Sigmoid colon (tissue), 7 donors: Measurements from ENCODE around the gene PDGFRB. TPM values are rescaled to one million over a fixed set of nuclear protein-coding genes. Genes with fewer than 3 reads are reported as not detected.
A peak's percentile ranks its signal among the peaks of the same experiment; 100 is the strongest.

Experiments used
- DNase-seq: peaks from one replicate; pipeline ENCODE4 v3.0.0-alpha.2; 2019
- H3K27ac ChIP-seq, 4 donors: fragments of 200-600 bp; sonication (generic); one replicate each; pipeline ENCODE4 v1.5.1; 2016 to 2019; ENCODE audit warnings: mild to moderate bottlenecking in 1 of 4
- H3K27me3 ChIP-seq, 3 donors: fragments of 200-600 bp; sonication (generic); one replicate each; pipeline ENCODE4 v1.5.1; 2019; ENCODE audit warnings: mild to moderate bottlenecking in 1 of 3
- H3K36me3 ChIP-seq, 4 donors: fragments of 200-600 bp; sonication (generic); one replicate each; pipeline ENCODE4 v1.5.1; 2016 to 2019
- H3K4me1 ChIP-seq, 4 donors: fragments of 200-600 bp; sonication (generic); one replicate each; pipeline ENCODE4 v1.5.1; 2017 to 2019
- H3K4me3 ChIP-seq, 4 donors: fragments of 200-600 bp; sonication (generic); one replicate each; pipeline ENCODE4 v1.5.1; 2017 to 2019; ENCODE audit warnings: mild to moderate bottlenecking in 2 of 4, moderate library complexity in 1 of 4
- H3K9me3 ChIP-seq, 4 donors: fragments of 200-600 bp in 3 of 4; sonication (generic) in 3 of 4; one replicate each; pipeline versions ENCODE4 v1.5.1 to v1.6.1; 2013 to 2019
- EP300 ChIP-seq, 4 donors: sonication (generic); formaldehyde crosslinking; IDR thresholded peaks; one replicate each; pipeline ENCODE4 v1.6.1; 2017; ENCODE audit warnings: antibody characterized with exemption in 4 of 4
- POLR2A ChIP-seq, 2 donors: fragments of 450-650 bp; IDR thresholded peaks; one replicate each; pipeline ENCODE4 v1.6.1; 2016; ENCODE audit warnings: antibody characterized with exemption in 2 of 2, mild to moderate bottlenecking in 2 of 2, moderate library complexity in 2 of 2
- POLR2AphosphoS5 ChIP-seq, 4 donors: sonication (generic); formaldehyde crosslinking; IDR thresholded peaks; one replicate each; pipeline ENCODE4 v1.6.1; 2017; ENCODE audit warnings: antibody characterized with exemption in 4 of 4
- WGBS, 2 donors: extraction: QIAGEN DNeasy Blood & Tissue Kit; methylation state at CpG; one replicate each; pipeline ENCODE4 v1.1.7; 2013; 5-methylcytosine and 5-hydroxymethylcytosine counted together
- intact Hi-C: fragments of 100-400 bp; cut with DNase I; formaldehyde crosslinking; loops from one replicate; pipeline ENCODE4 v1.15.1; 2023
- polyA plus RNA-seq, 3 donors: library from polyadenylated mRNA; stranded (reverse); fragments of 200-250 nt; gene quantifications; one replicate each; pipeline ENCODE4 v1.2.3, GENCODE V29; 2013
- total RNA-seq, 4 donors: library from RNA; depleted of rRNA; stranded (reverse); fragments of >200 nt; gene quantifications; one replicate each; pipeline ENCODE4 v1.1.0, GENCODE V29; 2016
- TF ChIP-seq, protein P1 (sequence below), 4 experiments: fragments of 450-650 bp in 3 of 4; fragments of 200-600 bp in 1 of 4; IDR thresholded peaks; one replicate each; pipeline ENCODE4 v1.5.1; 2016 to 2019; ENCODE audit warnings: antibody characterized with exemption in 4 of 4, mild to moderate bottlenecking in 3 of 4, moderate library complexity in 2 of 4
- donor health status: healthy with polysubstance abuse.
- donor health status: Bipolar disorder and iron deficiency.
- donor health status: healthy.

PDGFRB gene
- total and polyA plus RNA-seq, 7 donors, result 3.9 to 104 (median 54.9) TPM

DNA sequence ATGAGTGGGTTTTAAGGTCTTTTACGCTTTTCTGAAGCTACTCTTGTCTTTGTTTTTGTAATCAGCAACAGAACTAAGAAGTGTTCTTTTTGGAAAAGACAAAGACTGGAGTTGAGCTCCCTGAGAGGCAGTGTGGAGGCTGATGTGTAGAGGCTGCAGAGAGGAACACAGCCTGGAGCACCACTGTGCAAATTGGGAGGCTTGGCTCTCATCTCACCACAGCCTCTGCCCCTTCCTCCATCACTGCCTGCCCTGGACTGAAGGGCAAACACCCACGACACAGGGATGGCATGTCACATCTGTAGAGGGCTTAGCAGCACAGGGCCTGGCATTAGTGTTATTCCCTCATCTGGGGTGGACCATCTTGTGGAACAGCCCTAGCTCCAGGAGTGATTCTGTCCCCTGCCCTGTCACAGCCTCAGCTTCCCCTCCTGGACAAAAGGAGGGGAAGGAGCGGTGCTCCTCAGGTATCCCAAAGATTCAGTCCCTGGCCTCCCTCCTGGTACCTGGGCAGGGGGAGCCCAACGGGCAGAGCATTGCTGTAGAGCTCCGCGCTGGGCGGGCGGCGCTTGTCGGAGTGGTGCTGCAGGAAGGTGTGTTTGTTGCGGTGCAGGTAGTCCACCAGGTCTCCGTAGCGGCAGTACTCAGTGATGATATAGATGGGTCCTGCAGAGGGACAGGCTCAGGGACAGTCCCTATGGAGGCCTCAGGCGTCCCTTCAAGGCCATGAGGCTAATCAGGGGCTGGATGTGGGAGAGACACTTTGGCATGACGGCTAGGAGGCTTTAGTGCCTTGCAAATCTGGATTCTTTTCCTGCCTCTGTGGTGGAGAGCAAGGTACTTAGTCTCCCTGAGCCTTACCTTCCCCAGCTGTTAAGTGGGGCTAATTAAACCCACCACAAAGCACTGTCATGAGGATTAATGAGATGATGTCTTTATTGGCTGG, 32.8 kb downstream of the PDGFRB start:
- DNase-seq, result no peak
- intact Hi-C loops, result no loop called here
- TF ChIP-seq POLR2A (IDR thresholded peaks at IDR 0.05) (no peak), EP300 (IDR thresholded peaks at IDR 0.05) (no peak), POLR2AphosphoS5 (IDR thresholded peaks at IDR 0.05) (no peak)
- TF ChIP-seq, protein P1, sequence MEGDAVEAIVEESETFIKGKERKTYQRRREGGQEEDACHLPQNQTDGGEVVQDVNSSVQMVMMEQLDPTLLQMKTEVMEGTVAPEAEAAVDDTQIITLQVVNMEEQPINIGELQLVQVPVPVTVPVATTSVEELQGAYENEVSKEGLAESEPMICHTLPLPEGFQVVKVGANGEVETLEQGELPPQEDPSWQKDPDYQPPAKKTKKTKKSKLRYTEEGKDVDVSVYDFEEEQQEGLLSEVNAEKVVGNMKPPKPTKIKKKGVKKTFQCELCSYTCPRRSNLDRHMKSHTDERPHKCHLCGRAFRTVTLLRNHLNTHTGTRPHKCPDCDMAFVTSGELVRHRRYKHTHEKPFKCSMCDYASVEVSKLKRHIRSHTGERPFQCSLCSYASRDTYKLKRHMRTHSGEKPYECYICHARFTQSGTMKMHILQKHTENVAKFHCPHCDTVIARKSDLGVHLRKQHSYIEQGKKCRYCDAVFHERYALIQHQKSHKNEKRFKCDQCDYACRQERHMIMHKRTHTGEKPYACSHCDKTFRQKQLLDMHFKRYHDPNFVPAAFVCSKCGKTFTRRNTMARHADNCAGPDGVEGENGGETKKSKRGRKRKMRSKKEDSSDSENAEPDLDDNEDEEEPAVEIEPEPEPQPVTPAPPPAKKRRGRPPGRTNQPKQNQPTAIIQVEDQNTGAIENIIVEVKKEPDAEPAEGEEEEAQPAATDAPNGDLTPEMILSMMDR (IDR thresholded peaks at IDR 0.05), result no peak
- Histone ChIP-seq H3K4me1 (no peaks in the 10 kb centered on the region), H3K27ac (no peak overlapping the region), H3K36me3 (peaks cover 8 to 91% (median 44%) of the 10 kb centered on the region in 4 donors), H3K4me3 (no peak overlapping the region), H3K9me3 (no peaks in the 10 kb centered on the region), H3K27me3 (no peaks in the 10 kb centered on the region)
- WGBS, 2 donors, result 86 to 92% methylated on average over 15 of the region's 15 CpGs

DNA sequence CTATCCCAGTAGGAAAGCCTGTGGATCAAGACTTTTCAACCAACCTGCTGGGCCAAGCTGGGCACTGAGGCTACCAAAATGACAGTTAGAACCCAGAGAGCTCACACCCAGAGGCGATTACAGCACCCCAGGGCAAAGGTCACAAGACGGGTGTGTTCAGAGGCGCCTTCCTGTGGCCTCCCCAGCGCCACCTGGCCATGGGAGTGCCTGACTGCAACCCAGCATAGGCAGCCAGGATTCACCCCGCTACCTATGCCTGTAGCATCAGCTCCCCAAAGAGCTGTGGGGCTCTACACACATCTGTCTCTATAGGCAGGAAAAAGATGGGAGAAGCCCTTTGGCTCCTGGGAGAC, 33.5 kb downstream of the PDGFRB start:
- no peak for DNase-seq
- intact Hi-C loops, result no loop called here
- Histone ChIP-seq H3K27ac (no peak overlapping the region), H3K4me1 (no peaks in the 10 kb centered on the region), H3K4me3 (no peak overlapping the region), H3K36me3 (peaks cover 8 to 97% (median 44%) of the 10 kb centered on the region in 4 donors), H3K27me3 (no peaks in the 10 kb centered on the region), H3K9me3 (no peaks in the 10 kb centered on the region)
- WGBS, 2 donors, result 17 to 53% methylated on average over 5 of the region's 5 CpGs
- TF ChIP-seq, protein P1 (IDR thresholded peaks at IDR 0.05), result no peak
- TF ChIP-seq EP300 (IDR thresholded peaks at IDR 0.05) (no peak), POLR2A (IDR thresholded peaks at IDR 0.05) (no peak), POLR2AphosphoS5 (IDR thresholded peaks at IDR 0.05) (no peak)

DNA sequence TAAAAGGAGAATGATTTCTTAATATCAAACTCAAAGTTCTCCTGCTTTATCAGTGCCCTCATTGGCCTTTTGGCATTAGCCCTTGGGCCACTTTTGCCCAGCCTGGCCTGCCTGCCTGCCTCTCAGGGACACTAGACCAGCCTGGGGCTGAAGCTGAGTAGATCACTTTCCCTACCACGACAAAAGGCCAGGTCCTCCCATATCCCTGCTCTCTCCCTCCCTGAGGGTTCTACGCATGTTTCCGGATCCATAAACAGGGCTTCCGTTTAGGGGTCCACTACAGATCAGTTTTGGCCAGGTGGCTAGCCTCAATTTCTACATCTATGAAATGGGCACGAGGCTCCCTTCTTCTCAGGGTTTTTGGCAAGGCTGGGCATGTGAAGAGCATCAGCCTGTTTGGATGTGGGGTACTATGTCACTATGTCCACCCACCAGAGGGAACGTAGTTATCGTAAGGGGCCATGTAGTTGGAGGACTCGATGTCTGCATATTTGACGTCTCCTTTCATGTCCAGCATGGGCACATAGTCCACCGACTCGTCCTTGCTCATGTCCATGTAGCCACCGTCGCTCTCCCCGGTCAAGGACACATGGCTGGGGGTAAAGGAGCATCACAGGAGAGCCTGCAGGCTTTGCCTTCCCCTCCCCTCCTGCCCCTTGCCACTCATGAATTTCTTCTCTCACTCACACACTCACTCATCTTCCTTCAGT, 34.0 kb downstream of the PDGFRB start:
- H3K27ac ChIP-seq, result no peak overlapping the region
- TF ChIP-seq POLR2A (IDR thresholded peaks at IDR 0.05), result no peak
- TF ChIP-seq EP300 (IDR thresholded peaks at IDR 0.05), result no peak
- no peak for TF ChIP-seq POLR2AphosphoS5 (IDR thresholded peaks at IDR 0.05)
- TF ChIP-seq, protein P1 (IDR thresholded peaks at IDR 0.05), result no peak
- no peaks in the 10 kb centered on the region for H3K4me1 ChIP-seq
- peaks cover 8 to 97% (median 42%) of the 10 kb centered on the region in 4 donors for H3K36me3 ChIP-seq
- WGBS, 2 donors, result 81 to 91% methylated on average over 14 of the region's 14 CpGs
- no peak overlapping the region for H3K4me3 ChIP-seq
- H3K27me3 ChIP-seq, result no peaks in the 10 kb centered on the region
- DNase-seq, result no peak
- H3K9me3 ChIP-seq, result no peaks in the 10 kb centered on the region
- intact Hi-C loops, result no loop called here

DNA sequence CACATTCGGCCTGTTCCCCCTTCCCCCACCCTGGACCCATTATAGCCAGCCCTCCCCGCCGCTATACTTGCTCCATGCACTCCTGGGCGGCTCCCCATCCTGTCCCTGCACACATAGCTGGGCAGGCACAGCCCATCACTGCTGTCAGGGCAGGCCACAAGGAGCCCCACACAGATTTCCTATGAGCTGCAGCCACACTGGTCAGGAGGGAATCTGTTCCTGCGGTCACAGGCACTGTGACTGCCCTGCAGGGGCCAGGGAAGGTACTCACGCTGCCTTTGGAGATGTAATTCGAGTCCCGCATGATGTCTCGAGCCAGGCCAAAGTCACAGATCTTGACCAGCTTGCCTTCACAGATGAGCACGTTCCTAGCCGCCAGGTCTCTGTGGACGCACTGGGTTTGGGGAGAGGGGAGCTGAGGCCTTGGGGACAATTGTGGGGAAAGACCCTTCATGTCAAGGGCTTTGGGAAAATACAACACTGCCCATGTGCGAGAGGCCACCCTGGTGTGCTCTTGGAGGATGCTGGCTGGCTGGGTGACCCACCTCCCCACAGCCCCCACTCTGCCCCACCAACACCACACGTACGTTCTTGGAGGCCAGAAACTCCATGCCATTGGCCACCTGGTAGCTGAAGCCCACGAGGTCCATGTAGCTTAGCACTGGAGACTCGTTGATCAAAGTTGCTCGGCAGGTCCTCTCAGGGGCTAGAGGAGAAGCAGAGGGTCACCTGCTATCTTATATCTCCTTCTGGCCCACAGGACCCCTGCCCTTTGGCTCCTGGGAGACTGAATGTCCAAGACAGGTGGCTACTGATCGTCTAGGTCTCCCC, 34.8 kb downstream of the PDGFRB start:
- peak; percentile 57 for DNase-seq
- TF ChIP-seq, protein P1 (IDR thresholded peaks at IDR 0.05), result no peak
- TF ChIP-seq EP300 (IDR thresholded peaks at IDR 0.05) (no peak), POLR2A (IDR thresholded peaks at IDR 0.05) (no peak), POLR2AphosphoS5 (IDR thresholded peaks at IDR 0.05) (no peak)
- intact Hi-C loops, result no loop called here
- peaks cover 8 to 95% (median 40%) of the 10 kb centered on the region in 4 donors for H3K36me3 ChIP-seq
- H3K4me3 ChIP-seq, result no peak overlapping the region
- H3K27me3 ChIP-seq, result no peaks in the 10 kb centered on the region
- 85 to 88% methylated on average over 19 of the region's 19 CpGs for WGBS, 2 donors
- no peaks in the 10 kb centered on the region for H3K4me1 ChIP-seq
- H3K27ac ChIP-seq, result no peak overlapping the region
- H3K9me3 ChIP-seq, result no peaks in the 10 kb centered on the region
